AG09319 (cell line): ENCODE results near the gene ZNF692.

Experiments used
- DNase-seq: peaks from one replicate; pipeline ENCODE4 v3.0.0-alpha.2; 2010; ENCODE audit warnings: low read depth; ENCODE audit errors: extremely low read depth
- TF ChIP-seq, protein P1 (sequence below): IDR thresholded peaks from 2 replicates; pipeline ENCODE4 v1.5.1; 2011; ENCODE audit warnings: low read depth, mild to moderate bottlenecking, inconsistent platforms, low read length, moderate library complexity

ZNF692 gene

DNA sequence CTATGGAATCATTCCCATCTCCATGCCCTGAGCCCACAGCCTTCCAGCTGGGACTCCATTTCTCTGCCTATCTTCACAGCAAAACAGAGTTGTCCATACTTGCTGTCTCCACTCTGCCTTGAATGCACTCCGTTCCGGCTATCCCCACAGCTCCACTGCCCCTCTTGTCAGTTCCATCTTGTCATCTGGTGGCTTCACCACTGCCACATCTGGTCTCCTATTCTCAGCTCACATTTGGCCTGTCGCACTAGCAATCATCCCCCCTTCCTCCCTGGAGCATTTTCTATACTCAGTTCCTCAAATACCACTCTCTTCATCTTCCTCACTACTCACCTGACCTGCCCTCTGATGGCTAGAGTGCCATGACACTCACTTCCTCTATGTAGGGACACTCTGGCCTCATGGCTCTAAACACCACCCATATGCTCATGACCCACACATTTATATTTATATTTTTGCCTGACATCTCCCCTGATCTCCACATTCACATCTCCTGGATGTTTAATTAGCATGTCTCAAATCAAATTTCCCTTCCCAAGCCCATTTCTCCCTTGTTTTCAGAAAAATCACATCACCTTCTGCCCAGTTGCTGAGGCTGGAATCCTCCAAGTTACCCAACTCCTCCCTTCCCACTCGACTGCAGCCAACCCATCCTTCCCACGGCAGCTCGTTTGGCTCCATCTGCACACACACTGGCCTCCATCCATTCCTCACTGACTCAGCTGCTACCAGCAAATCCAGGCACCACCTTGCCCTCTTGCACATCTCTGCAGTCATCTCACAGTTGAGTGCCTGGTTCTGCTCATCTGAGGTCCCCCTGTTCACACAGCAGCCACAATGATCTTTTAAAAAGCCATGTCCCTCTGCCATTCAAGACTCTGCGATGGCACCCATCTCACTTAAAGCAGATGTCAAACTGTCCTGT is 6.1 kb downstream of the ZNF692 start:
- TF ChIP-seq, protein P1, sequence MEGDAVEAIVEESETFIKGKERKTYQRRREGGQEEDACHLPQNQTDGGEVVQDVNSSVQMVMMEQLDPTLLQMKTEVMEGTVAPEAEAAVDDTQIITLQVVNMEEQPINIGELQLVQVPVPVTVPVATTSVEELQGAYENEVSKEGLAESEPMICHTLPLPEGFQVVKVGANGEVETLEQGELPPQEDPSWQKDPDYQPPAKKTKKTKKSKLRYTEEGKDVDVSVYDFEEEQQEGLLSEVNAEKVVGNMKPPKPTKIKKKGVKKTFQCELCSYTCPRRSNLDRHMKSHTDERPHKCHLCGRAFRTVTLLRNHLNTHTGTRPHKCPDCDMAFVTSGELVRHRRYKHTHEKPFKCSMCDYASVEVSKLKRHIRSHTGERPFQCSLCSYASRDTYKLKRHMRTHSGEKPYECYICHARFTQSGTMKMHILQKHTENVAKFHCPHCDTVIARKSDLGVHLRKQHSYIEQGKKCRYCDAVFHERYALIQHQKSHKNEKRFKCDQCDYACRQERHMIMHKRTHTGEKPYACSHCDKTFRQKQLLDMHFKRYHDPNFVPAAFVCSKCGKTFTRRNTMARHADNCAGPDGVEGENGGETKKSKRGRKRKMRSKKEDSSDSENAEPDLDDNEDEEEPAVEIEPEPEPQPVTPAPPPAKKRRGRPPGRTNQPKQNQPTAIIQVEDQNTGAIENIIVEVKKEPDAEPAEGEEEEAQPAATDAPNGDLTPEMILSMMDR: no peak
- DNase-seq: no peak

- DNase-seq: no peak
- TF ChIP-seq, protein P1: no peak
These were observed 7.5 kb downstream of the ZNF692 start for GRCh38 chr1:248851390-248851789.

DNA sequence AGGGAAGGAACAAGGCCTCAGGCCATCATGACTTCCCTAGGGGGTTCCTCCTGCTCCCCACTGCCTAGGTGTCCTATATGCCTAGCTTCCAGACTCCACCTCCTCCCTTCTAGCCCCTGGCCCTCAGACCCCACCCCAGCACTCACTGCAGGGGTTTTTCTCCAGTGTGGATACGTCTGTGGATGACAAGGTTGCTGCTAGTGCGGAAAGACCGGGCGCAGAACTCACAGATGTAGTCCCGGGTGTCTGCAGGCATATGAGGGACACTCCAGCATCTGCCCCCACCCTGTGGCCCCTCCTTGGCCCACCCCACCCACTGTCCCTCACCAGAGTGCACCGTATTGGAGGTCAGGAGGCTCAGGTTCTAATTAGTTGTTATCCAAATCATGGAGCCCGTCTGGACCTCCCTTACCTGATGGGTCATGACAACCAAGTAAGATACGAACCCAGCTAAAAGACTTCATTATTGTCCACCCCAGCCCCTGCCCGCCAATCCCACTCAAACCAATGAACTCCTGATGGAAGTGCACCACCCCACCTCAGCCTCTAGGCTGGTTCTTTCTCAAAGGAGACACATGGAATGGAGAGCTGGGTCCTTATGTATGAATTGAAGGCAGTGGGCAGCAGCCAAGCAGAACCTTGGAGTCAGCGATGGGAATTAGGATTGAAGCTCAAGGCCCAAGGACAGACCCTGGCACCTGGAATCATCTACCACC is 8.2 kb downstream of the ZNF692 start:
- TF ChIP-seq, protein P1: no peak
- no peak for DNase-seq

- TF ChIP-seq, protein P1: no peak
These were observed 8.8 kb downstream of the ZNF692 start for GRCh38 chr1:248850124-248850523.

GRCh38 chr1:248849637-248850036 is 9.2 kb downstream of the ZNF692 start:
- DNase-seq: no peak
- TF ChIP-seq, protein P1: no peak

More at GRCh38 chr1:248850124-248850523, 8.8 kb downstream of the ZNF692 start:
- DNase-seq: no peak

DNA sequence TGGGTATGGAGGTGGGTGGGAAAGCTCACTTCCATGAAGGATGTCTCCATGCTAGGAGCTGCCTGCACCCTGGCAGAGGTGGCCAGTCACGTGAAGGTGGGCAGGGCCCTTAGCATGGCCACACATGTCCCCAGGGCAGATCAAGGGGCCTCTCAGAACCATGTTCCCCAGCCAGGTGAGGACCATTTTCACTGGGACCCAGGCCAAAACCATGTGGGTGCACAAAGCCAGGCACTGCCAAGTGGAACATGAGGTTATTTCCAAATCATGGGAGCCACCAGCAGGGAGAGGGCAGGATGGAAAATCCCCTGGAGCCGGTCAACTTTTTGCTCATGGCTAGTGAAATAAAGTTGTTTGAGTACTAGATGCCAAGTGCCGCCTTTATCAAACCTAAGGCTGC is 9.7 kb downstream of the ZNF692 start:
- no peak for DNase-seq
- TF ChIP-seq, protein P1: no peak

DNA sequence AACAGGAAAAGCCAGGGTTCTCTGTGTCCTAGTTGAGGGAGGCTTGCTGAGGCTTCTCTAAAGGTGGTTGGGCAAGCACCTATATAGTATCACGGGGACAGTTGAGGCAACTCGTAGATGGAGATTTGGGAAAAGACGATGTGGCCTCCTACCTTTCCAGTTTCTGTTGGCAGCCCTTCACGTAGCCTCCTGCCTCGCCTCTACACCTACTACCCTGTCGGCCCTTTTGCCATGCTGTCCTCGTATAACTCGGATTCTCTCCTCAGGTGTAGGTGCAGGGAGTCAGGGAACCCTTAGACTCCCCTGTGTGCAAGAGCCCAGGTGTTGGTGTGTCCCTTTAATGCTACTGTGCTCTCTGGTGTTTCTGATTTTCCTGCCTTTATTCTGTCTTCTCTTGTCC is 10.3 kb downstream of the ZNF692 start:
- TF ChIP-seq, protein P1: no peak
- no peak for DNase-seq
